Mammary epithelial cell (primary cell): ENCODE measurements around the gene RBM33.

Experiments
- EZH2 ChIP-seq: IDR thresholded peaks from 2 replicates; pipeline ENCODE4 v1.6.1; 2012; ENCODE audit warnings: low read length, inconsistent platforms, borderline replicate concordance
- TF ChIP-seq, protein P1 (sequence below), 2 donors: IDR thresholded peaks in 1 of 2; conservative IDR thresholded peaks in 1 of 2; 2 replicates each; pipeline ENCODE4 v1.5.1; 2011 to 2012; ENCODE audit warnings: inconsistent platforms in 2 of 2, low read length in 2 of 2, mild to moderate bottlenecking in 2 of 2, control low read depth in 1 of 2, low read depth in 1 of 2; ENCODE audit not compliant: insufficient read depth in 1 of 2; ENCODE audit errors: extremely low read depth in 1 of 2

DNA sequence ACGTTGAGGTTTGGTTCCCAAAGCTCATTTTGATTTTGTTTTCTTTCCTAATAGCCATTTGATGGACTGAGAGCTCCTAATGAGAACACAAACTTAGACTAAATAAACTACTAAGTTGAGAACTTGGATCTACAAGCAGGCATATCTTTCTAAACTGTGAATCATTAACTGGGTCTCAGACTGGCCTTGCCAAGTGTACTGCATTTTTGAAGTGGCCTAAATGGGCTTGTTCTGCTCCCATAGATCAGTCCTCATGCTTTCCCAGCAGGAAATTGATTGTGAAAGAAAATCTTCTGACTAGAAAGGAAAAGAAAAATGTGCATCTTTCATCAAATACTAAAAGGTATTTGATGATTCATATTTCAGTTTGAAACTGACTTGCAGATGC, 46.7 kb upstream of the RBM33 start:
- TF ChIP-seq, protein P1, sequence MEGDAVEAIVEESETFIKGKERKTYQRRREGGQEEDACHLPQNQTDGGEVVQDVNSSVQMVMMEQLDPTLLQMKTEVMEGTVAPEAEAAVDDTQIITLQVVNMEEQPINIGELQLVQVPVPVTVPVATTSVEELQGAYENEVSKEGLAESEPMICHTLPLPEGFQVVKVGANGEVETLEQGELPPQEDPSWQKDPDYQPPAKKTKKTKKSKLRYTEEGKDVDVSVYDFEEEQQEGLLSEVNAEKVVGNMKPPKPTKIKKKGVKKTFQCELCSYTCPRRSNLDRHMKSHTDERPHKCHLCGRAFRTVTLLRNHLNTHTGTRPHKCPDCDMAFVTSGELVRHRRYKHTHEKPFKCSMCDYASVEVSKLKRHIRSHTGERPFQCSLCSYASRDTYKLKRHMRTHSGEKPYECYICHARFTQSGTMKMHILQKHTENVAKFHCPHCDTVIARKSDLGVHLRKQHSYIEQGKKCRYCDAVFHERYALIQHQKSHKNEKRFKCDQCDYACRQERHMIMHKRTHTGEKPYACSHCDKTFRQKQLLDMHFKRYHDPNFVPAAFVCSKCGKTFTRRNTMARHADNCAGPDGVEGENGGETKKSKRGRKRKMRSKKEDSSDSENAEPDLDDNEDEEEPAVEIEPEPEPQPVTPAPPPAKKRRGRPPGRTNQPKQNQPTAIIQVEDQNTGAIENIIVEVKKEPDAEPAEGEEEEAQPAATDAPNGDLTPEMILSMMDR (conservative IDR thresholded peaks at IDR 0.05 in 1 of 2, IDR thresholded peaks at IDR 0.05 in 1 of 2; ENCODE audit: extremely low read depth in 1 of 2, insufficient read depth in 1 of 2, low read depth in 1 of 2, low read length in 2 of 2): no peak
- no peak for TF ChIP-seq EZH2
